ENCODE results near the gene ASTE1.

ASTE1 gene

DNA sequence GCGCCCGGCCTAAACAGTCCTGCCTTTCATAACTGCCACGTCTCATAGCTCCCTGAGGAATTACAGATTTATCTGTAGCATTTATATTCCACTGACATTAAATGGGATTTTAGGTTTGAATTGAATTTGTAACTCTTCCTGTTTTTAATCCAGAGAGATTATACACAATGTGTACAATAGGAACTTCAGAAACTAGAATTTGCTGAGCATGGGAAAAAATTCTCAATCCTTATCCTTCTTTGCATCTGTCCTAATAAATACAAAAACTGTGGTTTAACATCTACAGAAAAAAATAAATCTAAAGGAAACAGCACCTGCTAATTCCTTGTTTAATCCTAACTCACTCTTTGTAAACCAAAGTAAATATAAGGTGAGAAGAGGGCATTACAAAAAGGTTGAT lies 2.2 kb upstream of the ASTE1 start:
- Histone ChIP-seq H3K4me1 (ENCODE audit: insufficient read depth, poor library complexity, severe bottlenecking) (peaks cover 9% of the 10 kb centered on the region), H3K27me3 (ENCODE audit: insufficient read depth, poor library complexity, severe bottlenecking) (no peaks in the 10 kb centered on the region), H3K27ac (ENCODE audit: poor library complexity, severe bottlenecking) (no peak overlapping the region), H3K4me3 (ENCODE audit: severe bottlenecking) (no peak overlapping the region), H3K36me3 (ENCODE audit: low read depth) (peaks cover 13% of the 10 kb centered on the region; the same call in 1 of the 2 replicates), H3K9me3 (ENCODE audit: severe bottlenecking) (no peaks in the 10 kb centered on the region)
- ATAC-seq (ENCODE audit: low read depth) (no peak), DNase-seq (ENCODE audit: low spot score) (no peak)
- TF ChIP-seq, protein P1, sequence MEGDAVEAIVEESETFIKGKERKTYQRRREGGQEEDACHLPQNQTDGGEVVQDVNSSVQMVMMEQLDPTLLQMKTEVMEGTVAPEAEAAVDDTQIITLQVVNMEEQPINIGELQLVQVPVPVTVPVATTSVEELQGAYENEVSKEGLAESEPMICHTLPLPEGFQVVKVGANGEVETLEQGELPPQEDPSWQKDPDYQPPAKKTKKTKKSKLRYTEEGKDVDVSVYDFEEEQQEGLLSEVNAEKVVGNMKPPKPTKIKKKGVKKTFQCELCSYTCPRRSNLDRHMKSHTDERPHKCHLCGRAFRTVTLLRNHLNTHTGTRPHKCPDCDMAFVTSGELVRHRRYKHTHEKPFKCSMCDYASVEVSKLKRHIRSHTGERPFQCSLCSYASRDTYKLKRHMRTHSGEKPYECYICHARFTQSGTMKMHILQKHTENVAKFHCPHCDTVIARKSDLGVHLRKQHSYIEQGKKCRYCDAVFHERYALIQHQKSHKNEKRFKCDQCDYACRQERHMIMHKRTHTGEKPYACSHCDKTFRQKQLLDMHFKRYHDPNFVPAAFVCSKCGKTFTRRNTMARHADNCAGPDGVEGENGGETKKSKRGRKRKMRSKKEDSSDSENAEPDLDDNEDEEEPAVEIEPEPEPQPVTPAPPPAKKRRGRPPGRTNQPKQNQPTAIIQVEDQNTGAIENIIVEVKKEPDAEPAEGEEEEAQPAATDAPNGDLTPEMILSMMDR (IDR thresholded peaks at IDR 0.05; ENCODE audit: poor library complexity, severe bottlenecking) = no peak

DNA sequence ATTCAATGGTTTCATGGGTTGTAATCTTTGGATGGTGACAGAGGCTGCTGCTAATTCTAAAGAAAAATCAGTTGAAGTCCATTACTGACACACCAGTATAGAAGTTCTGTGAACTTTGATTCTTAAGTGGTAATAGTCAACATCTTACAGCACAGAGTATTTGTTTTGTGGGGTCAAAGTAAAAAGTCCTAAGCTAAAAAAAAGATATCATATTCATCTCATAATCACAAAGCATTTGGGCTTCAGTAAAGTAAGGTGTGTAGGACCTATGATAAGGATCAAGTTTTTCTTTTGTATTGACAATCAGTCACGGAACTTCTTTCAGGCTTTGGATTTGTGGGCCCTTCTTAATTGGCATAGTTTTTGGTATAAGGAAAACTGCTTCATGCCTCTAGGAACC lies 1.1 kb downstream of the ASTE1 start:
- ATAC-seq (ENCODE audit: low read depth) (no peak), DNase-seq (ENCODE audit: low spot score) (no peak)
- no peaks in the 10 kb centered on the region for H3K9me3 ChIP-seq (ENCODE audit: severe bottlenecking)
- H3K36me3 ChIP-seq (ENCODE audit: low read depth) = peaks cover 8% of the 10 kb centered on the region; the same call in 1 of the 2 replicates
- peaks cover 9% of the 10 kb centered on the region for H3K4me1 ChIP-seq (ENCODE audit: insufficient read depth, poor library complexity, severe bottlenecking)
- no peak overlapping the region for H3K4me3 ChIP-seq (ENCODE audit: severe bottlenecking)
- H3K27ac ChIP-seq (ENCODE audit: poor library complexity, severe bottlenecking) = no peak overlapping the region
- TF ChIP-seq, protein P1 (IDR thresholded peaks at IDR 0.05; ENCODE audit: poor library complexity, severe bottlenecking) = no peak
- no peaks in the 10 kb centered on the region for H3K27me3 ChIP-seq (ENCODE audit: insufficient read depth, poor library complexity, severe bottlenecking)

DNA sequence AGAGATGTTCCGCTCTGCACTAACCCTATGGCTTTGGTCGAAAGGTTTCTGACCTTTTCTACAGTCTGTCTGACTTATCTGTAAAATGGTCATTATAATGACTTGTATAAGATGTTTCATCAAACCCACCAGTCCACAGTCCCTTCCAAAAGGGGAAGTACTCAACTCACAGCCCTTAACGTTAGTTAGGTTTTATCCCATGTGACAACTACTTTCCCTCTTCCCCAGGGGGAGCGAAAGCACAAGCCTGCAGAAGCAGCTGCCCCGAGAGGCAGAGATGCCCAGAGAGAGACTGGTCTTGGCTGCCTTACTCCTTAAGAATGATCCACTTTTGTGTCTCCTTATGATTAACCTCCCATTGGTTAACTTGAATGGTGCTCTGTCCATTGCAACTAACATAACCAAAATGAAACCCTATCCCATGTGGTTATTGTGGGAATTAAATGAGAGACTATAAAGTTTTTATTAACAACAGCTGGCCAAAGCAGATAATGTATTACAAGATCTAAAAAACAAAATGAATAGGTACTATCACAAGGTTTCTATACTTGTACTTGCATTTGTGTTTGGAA lies 6.4 kb downstream of the ASTE1 start:
- TF ChIP-seq, protein P1 (IDR thresholded peaks at IDR 0.05; ENCODE audit: poor library complexity, severe bottlenecking) = no peak
- H3K36me3 ChIP-seq (ENCODE audit: low read depth) = peaks cover 28% of the 10 kb centered on the region
- DNase-seq (ENCODE audit: low spot score) (no peak), ATAC-seq (ENCODE audit: low read depth) (no peak)
- no peaks in the 10 kb centered on the region for H3K4me1 ChIP-seq (ENCODE audit: insufficient read depth, poor library complexity, severe bottlenecking)
- no peaks in the 10 kb centered on the region for H3K27me3 ChIP-seq (ENCODE audit: insufficient read depth, poor library complexity, severe bottlenecking)
- no peak overlapping the region for H3K4me3 ChIP-seq (ENCODE audit: severe bottlenecking)
- H3K27ac ChIP-seq (ENCODE audit: poor library complexity, severe bottlenecking) = no peak overlapping the region
- no peaks in the 10 kb centered on the region for H3K9me3 ChIP-seq (ENCODE audit: severe bottlenecking)

DNA sequence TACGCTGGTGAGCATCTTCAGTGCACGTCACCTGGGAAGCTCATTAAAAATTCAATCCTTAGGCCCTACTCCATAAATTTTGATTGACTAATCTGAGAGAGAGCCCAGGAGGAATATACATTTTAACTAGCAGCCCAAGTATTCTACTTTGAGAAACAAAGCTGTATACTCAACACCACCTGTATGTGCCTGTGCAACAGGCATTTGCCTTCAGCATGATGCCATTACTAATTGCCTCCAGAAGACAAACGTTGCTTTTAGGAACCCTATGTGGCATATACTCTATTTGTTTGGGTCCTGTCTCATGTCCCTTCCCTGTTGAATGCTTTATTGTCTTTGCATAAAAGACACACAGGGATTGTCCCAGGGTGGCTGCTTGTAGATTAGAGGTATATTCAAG lies 7.7 kb downstream of the ASTE1 start:
- Histone ChIP-seq H3K27ac (ENCODE audit: poor library complexity, severe bottlenecking) (no peak overlapping the region), H3K36me3 (ENCODE audit: low read depth) (peaks cover 31% of the 10 kb centered on the region), H3K4me1 (ENCODE audit: insufficient read depth, poor library complexity, severe bottlenecking) (no peaks in the 10 kb centered on the region), H3K4me3 (ENCODE audit: severe bottlenecking) (no peak overlapping the region), H3K27me3 (ENCODE audit: insufficient read depth, poor library complexity, severe bottlenecking) (no peaks in the 10 kb centered on the region), H3K9me3 (ENCODE audit: severe bottlenecking) (no peaks in the 10 kb centered on the region)
- no peak for DNase-seq (ENCODE audit: low spot score)
- TF ChIP-seq, protein P1 (IDR thresholded peaks at IDR 0.05; ENCODE audit: poor library complexity, severe bottlenecking) = no peak
- ATAC-seq (ENCODE audit: low read depth) = no peak

DNA sequence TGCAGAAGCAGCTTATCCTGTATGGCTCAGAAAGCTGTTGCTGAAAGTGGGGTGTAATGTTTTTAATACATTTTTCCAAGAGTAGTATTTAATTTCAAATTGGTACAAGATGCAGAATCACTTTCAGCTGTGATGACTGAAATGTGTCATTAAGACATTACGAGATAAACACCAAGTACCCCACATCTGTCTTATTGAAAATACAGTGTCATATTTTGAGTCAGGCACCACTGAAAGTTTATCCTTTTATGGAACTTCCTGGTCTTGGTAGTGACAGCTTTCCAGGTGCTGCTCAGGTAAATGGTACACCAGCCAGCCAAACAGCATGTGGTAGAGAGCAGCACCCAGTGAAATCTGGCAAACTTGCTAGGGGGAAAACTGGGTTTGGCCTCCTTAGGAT lies 16.9 kb downstream of the ASTE1 start:
- TF ChIP-seq, protein P1 (IDR thresholded peaks at IDR 0.05; ENCODE audit: poor library complexity, severe bottlenecking) = no peak

More for the DNA sequence above, 16.9 kb downstream of the ASTE1 start:
- DNase-seq (ENCODE audit: low spot score) = no peak
- H3K9me3 ChIP-seq (ENCODE audit: severe bottlenecking) = no peaks in the 10 kb centered on the region
- H3K27me3 ChIP-seq (ENCODE audit: insufficient read depth, poor library complexity, severe bottlenecking) = no peaks in the 10 kb centered on the region
- ATAC-seq (ENCODE audit: low read depth) = no peak
- H3K4me1 ChIP-seq (ENCODE audit: insufficient read depth, poor library complexity, severe bottlenecking) = no peaks in the 10 kb centered on the region
- no peak overlapping the region for H3K4me3 ChIP-seq (ENCODE audit: severe bottlenecking)
- no peak overlapping the region for H3K27ac ChIP-seq (ENCODE audit: poor library complexity, severe bottlenecking)
- peaks cover 26% of the 10 kb centered on the region for H3K36me3 ChIP-seq (ENCODE audit: low read depth)
